ENCODE data around the gene ZNF177. TPM values are rescaled to one million over a fixed set of nuclear protein-coding genes. Genes with fewer than 3 reads are reported as not detected.

Gene ZNF177
- total and polyA plus RNA-seq, 2 donors (not counting 1 experiment from before 2014, with no cell fraction given): 2.5 to 2.8 TPM

DNA sequence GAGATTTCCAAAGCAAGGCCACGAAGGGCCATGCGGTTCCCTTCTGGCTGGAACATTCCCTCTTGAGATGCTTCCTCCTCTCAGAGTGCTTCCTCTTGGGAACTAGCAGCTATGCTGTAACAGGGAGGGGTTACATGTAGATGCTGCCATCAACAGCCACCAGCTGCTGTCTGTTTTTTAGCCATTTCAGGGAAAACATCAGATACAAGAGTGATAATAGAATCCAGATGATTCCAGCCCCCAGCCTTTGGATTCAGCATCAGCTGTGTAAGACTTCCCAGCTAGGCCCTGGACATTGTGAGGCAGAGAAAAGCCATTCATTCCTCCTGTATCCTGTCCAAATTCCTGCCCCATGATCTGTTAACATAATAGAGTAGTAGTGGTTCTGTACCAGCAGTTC lies 8.2 kb upstream of the ZNF177 start:
- H3K4me2 ChIP-seq (replicated peaks; ENCODE audit: low read depth, low read length, poor library complexity, severe bottlenecking): no peak overlapping the region
- peaks cover 0 to 72% (median 58%) of the 10 kb centered on the region in 3 donors for H3K9me3 ChIP-seq (ENCODE audit: control extremely low read depth in 1 of 3, control insufficient read depth in 2 of 3, insufficient read depth in 1 of 3, low read length in 2 of 3)
- H3K27ac ChIP-seq (ENCODE audit: low read length in 2 of 2): no peak overlapping the region
- no peaks in the 10 kb centered on the region for H3K36me3 ChIP-seq (replicated peaks in 1 of 2; ENCODE audit: control extremely low read depth in 1 of 2, control insufficient read depth in 1 of 2, extremely low read depth in 1 of 2, insufficient read depth in 2 of 2, low read length in 1 of 2)
- H3K79me2 ChIP-seq (ENCODE audit: control insufficient read depth, insufficient read depth, low read length): no peaks in the 10 kb centered on the region
- no peak for ATAC-seq (ENCODE audit: low read depth)
- no peaks in the 10 kb centered on the region for H3K4me1 Mint-ChIP-seq
- H3K27me3 Mint-ChIP-seq: no peaks in the 10 kb centered on the region
- H3K9me3 Mint-ChIP-seq (ENCODE audit: insufficient read depth): peaks cover 20% of the 10 kb centered on the region
- no peak overlapping the region for H3K4me3 Mint-ChIP-seq
- no peak overlapping the region for H3K4me3 ChIP-seq (ENCODE audit: control extremely low read depth in 1 of 5, extremely low read depth in 1 of 5, insufficient read depth in 1 of 5, low read depth in 2 of 5, low read length in 4 of 5)
- H3K27me3 ChIP-seq (replicated peaks in 1 of 4; ENCODE audit: control extremely low read depth in 1 of 4, control insufficient read depth in 3 of 4, insufficient read depth in 4 of 4, low read length in 3 of 4): no peaks in the 10 kb centered on the region
- ChIA-PET POLR2A (no interaction called here), CTCF (no interaction called here)
- H3K9ac ChIP-seq (ENCODE audit: low read length): no peak overlapping the region
- no peak overlapping the region for H3K27ac Mint-ChIP-seq
- intact Hi-C loops (cut with micrococcal nuclease): no loop called here
- H4K20me1 ChIP-seq (ENCODE audit: control insufficient read depth, insufficient read depth, low read length, poor library complexity, severe bottlenecking): no peaks in the 10 kb centered on the region
- TF ChIP-seq EZH2 (IDR thresholded peaks at IDR 0.05; ENCODE audit: borderline replicate concordance, insufficient read depth, low read depth, low read length, poor library complexity, severe bottlenecking): no peak
- TF ChIP-seq, protein P1, sequence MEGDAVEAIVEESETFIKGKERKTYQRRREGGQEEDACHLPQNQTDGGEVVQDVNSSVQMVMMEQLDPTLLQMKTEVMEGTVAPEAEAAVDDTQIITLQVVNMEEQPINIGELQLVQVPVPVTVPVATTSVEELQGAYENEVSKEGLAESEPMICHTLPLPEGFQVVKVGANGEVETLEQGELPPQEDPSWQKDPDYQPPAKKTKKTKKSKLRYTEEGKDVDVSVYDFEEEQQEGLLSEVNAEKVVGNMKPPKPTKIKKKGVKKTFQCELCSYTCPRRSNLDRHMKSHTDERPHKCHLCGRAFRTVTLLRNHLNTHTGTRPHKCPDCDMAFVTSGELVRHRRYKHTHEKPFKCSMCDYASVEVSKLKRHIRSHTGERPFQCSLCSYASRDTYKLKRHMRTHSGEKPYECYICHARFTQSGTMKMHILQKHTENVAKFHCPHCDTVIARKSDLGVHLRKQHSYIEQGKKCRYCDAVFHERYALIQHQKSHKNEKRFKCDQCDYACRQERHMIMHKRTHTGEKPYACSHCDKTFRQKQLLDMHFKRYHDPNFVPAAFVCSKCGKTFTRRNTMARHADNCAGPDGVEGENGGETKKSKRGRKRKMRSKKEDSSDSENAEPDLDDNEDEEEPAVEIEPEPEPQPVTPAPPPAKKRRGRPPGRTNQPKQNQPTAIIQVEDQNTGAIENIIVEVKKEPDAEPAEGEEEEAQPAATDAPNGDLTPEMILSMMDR (IDR thresholded peaks at IDR 0.05): no peak
- no peak overlapping the region for H2AFZ ChIP-seq (ENCODE audit: insufficient read depth, low read depth, low read length, poor library complexity, severe bottlenecking)
- DNase-seq: no peak
- no peaks in the 10 kb centered on the region for H3K4me1 ChIP-seq (ENCODE audit: control insufficient read depth in 2 of 2, insufficient read depth in 2 of 2, low read length in 2 of 2)
- WGBS (ENCODE audit: insufficient coverage): 96% methylated on average over 2 of the region's 2 CpGs

DNA sequence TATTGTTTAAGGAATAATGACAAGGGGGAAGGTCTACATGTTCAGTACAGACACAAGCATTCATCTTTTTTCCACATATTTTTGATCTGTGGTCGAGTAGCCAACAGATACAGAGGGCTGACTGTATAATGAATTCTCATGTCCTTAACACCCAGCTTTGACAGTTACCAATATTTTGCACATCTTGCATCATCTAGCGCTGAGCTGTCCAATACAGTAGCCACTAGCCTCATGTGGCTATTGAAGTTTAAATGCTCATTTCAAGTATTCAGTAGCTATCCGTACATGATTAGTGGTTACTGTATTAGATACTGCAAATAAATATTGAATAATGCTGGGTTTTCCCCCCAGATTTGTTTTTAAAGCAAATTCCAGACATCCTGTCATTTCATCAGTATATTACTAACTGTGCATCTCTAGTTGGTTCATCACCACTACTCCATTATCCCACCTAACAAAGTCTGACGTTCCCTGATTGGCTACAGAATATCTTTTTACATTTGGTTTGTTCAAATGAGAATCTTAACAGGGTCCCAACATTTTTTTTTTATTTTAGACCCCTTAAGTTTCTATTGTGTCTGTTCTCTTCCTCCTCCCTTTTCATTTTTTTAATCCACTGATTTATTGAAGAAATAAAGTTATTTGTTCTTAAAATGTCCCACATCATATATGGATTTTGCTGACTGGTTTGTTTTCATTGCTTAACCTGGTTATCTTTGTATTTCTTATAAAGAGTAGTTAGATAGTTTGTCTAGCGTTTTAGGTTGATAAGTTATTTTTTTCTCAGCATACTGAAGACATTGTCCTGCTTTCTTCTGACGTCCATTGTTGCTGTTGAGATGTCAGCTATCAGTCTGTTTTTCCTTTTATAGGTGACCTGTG lies 8.2 kb downstream of the ZNF177 start:
- CTCF ChIA-PET: no interaction called here
- DNase-seq: no peak
- Histone ChIP-seq H3K27me3 (replicated peaks in 1 of 4; ENCODE audit: control extremely low read depth in 1 of 4, control insufficient read depth in 3 of 4, insufficient read depth in 4 of 4, low read length in 3 of 4) (no peaks in the 10 kb centered on the region), H4K20me1 (ENCODE audit: control insufficient read depth, insufficient read depth, low read length, poor library complexity, severe bottlenecking) (no peaks in the 10 kb centered on the region), H3K4me2 (replicated peaks; ENCODE audit: low read depth, low read length, poor library complexity, severe bottlenecking) (no peak overlapping the region), H3K9me3 (ENCODE audit: control extremely low read depth in 1 of 3, control insufficient read depth in 2 of 3, insufficient read depth in 1 of 3, low read length in 2 of 3) (peaks cover 15 to 29% (median 26%) of the 10 kb centered on the region in 3 donors), H3K79me2 (ENCODE audit: control insufficient read depth, insufficient read depth, low read length) (no peaks in the 10 kb centered on the region), H3K4me3 (ENCODE audit: control extremely low read depth in 1 of 5, extremely low read depth in 1 of 5, insufficient read depth in 1 of 5, low read depth in 2 of 5, low read length in 4 of 5) (no peak overlapping the region), H3K27ac (ENCODE audit: low read length in 2 of 2) (no peak overlapping the region), H3K4me1 (ENCODE audit: control insufficient read depth in 2 of 2, insufficient read depth in 2 of 2, low read length in 2 of 2) (no peaks in the 10 kb centered on the region), H2AFZ (ENCODE audit: insufficient read depth, low read depth, low read length, poor library complexity, severe bottlenecking) (no peak overlapping the region), H3K9ac (ENCODE audit: low read length) (no peak overlapping the region), H3K36me3 (replicated peaks in 1 of 2; ENCODE audit: control extremely low read depth in 1 of 2, control insufficient read depth in 1 of 2, extremely low read depth in 1 of 2, insufficient read depth in 2 of 2, low read length in 1 of 2) (peaks cover 0 to 1% of the 10 kb centered on the region in 2 experiments)
- no peaks in the 10 kb centered on the region for H3K27me3 Mint-ChIP-seq
- POLR2A ChIA-PET: no interaction called here
- H3K4me1 Mint-ChIP-seq: no peaks in the 10 kb centered on the region
- intact Hi-C loops (cut with micrococcal nuclease): no loop called here
- no peak for ATAC-seq (ENCODE audit: low read depth)
- WGBS (ENCODE audit: insufficient coverage): no CpG with 5 or more reads among the region's 6 CpGs
- H3K9me3 Mint-ChIP-seq (ENCODE audit: insufficient read depth): peaks cover 19% of the 10 kb centered on the region
- no peak overlapping the region for H3K4me3 Mint-ChIP-seq
- TF ChIP-seq EZH2 (IDR thresholded peaks at IDR 0.05; ENCODE audit: borderline replicate concordance, insufficient read depth, low read depth, low read length, poor library complexity, severe bottlenecking): no peak
- TF ChIP-seq, protein P1 (IDR thresholded peaks at IDR 0.05): no peak
- no peak overlapping the region for H3K27ac Mint-ChIP-seq
